GM12878 (cell line): ENCODE results near the gene PSMC3IP. TPM values are rescaled to one million over a fixed set of nuclear protein-coding genes. Genes with fewer than 3 reads are reported as not detected.

Experiments used
- ATF7 ChIP-seq: fragments of 450-650 bp; IDR thresholded peaks from 2 replicates; pipeline ENCODE4 v1.6.1; 2016; ENCODE audit warnings: low read depth, mild to moderate bottlenecking
- CBX3 ChIP-seq: fragments of 200-600 bp; sonication (generic); IDR thresholded peaks from 2 replicates; pipeline ENCODE4 v1.6.1; 2016; ENCODE audit warnings: low read depth, borderline replicate concordance
- EED ChIP-seq: sonication (generic); IDR thresholded peaks from 2 replicates; pipeline ENCODE4 v1.6.1; 2016; ENCODE audit warnings: antibody characterized with exemption, low read depth
- EGR1 ChIP-seq, 2 experiments: IDR thresholded peaks; 1 replicate in 1 of 2; 2 replicates in 1 of 2; pipeline ENCODE4 v1.6.1; 2011 to 2012; ENCODE audit warnings: low read depth in 2 of 2, low read length in 2 of 2, borderline replicate concordance in 1 of 2, mild to moderate bottlenecking in 1 of 2, moderate library complexity in 1 of 2
- ETV6 ChIP-seq, 2 experiments: fragments of 450-650 bp in 1 of 2; IDR thresholded peaks in 1 of 2; conservative IDR thresholded peaks in 1 of 2; 2 replicates each; pipeline ENCODE4 v1.6.1; 2014; ENCODE audit warnings: antibody characterized with exemption in 1 of 2, borderline replicate concordance in 1 of 2, low read depth in 1 of 2, mild to moderate bottlenecking in 1 of 2, moderate library complexity in 1 of 2
- IRF3 ChIP-seq: fragments of 450-650 bp; IDR thresholded peaks from 2 replicates; pipeline ENCODE4 v1.6.1; 2014; ENCODE audit warnings: mild to moderate bottlenecking
- JUNB ChIP-seq: IDR thresholded peaks from 2 replicates; pipeline ENCODE4 v1.6.1; 2016; ENCODE audit warnings: antibody characterized with exemption, mild to moderate bottlenecking
- MEF2A ChIP-seq: IDR thresholded peaks from 2 replicates; pipeline ENCODE4 v1.6.1; 2011; ENCODE audit warnings: low read depth, mild to moderate bottlenecking, low read length, moderate library complexity; ENCODE audit not compliant: insufficient read depth
- NFIC ChIP-seq: IDR thresholded peaks from 2 replicates; pipeline ENCODE4 v1.6.1; 2012; ENCODE audit warnings: low read depth, mild to moderate bottlenecking, inconsistent platforms, low read length, moderate library complexity
- NFXL1 ChIP-seq: fragments of 450-650 bp; IDR thresholded peaks from 2 replicates; pipeline ENCODE4 v1.6.1; 2017; ENCODE audit warnings: antibody characterized with exemption, mild to moderate bottlenecking, borderline replicate concordance
- NR2F1 ChIP-seq: fragments of 450-650 bp; conservative IDR thresholded peaks from 2 replicates; pipeline ENCODE4 v1.6.1; 2017; ENCODE audit warnings: mild to moderate bottlenecking
- PKNOX1 ChIP-seq: fragments of 450-650 bp; IDR thresholded peaks from 2 replicates; pipeline ENCODE4 v1.6.1; 2016; ENCODE audit warnings: mild to moderate bottlenecking
- POLR2AphosphoS5 ChIP-seq: IDR thresholded peaks from 2 replicates; pipeline ENCODE4 v1.6.1; 2011; ENCODE audit warnings: mild to moderate bottlenecking, low read length, inconsistent platforms
- SIX5 ChIP-seq: IDR thresholded peaks from 2 replicates; pipeline ENCODE4 v1.6.1; 2011; ENCODE audit warnings: mild to moderate bottlenecking, low read depth, low read length, moderate library complexity; ENCODE audit not compliant: severe bottlenecking
- SRF ChIP-seq, 2 experiments: IDR thresholded peaks; 2 replicates each; pipeline ENCODE4 v1.6.1; 2011; ENCODE audit warnings: low read depth in 2 of 2, low read length in 2 of 2, mild to moderate bottlenecking in 1 of 2, moderate library complexity in 1 of 2
- TBL1XR1 ChIP-seq: IDR thresholded peaks from 2 replicates; pipeline ENCODE4 v1.6.1; 2012; ENCODE audit warnings: low read depth, low read length, improper control_type of control experiment
- ZBED1 ChIP-seq: IDR thresholded peaks from 2 replicates; pipeline ENCODE4 v1.6.1; 2016; ENCODE audit warnings: borderline replicate concordance
- polyA plus RNA-seq, 11 experiments: library from polyadenylated mRNA; depleted of rRNA in 4 of 11; unstranded in 6 of 11; stranded (reverse) in 5 of 11; fragments of >200 nt; fragmentation: Nextera tagmentation in 4 of 11; fragmentation: Illumina TruSeq in 1 of 11; extraction: Ambion mirVana in 4 of 11; extraction: Trizol in 1 of 11; gene quantifications; 1 replicate in 1 of 11; 2 replicates in 10 of 11; pipeline versions ENCODE4 v1.2.1 to v1.2.3, GENCODE V29; 2011 to 2016; ENCODE audit warnings: inconsistent platforms in 2 of 11, missing spikeins in 2 of 11, low read depth in 1 of 11
- total RNA-seq, 4 experiments: library from RNA; depleted of rRNA in 3 of 4; stranded (reverse); fragments of >200 nt in 3 of 4; fragmentation: Illumina TruSeq in 1 of 4; extraction: Trizol in 1 of 4; gene quantifications; 2 replicates each; pipeline versions ENCODE4 v1.2.1 to v1.2.3, GENCODE V29; 2013 to 2021
- TF ChIP-seq, protein P1 (sequence below): fragments of 450-650 bp; formaldehyde crosslinking; IDR thresholded peaks from 2 replicates; pipeline ENCODE4 v1.5.0; 2022; ENCODE audit warnings: mild to moderate bottlenecking, missing genetic modification characterization
- TF ChIP-seq, protein P2 (sequence below): fragments of 450-650 bp; IDR thresholded peaks from 2 replicates; pipeline ENCODE4 v1.6.1; 2016; ENCODE audit warnings: mild to moderate bottlenecking
- TF ChIP-seq, protein P3 (sequence below), 3 experiments: IDR thresholded peaks in 2 of 3; conservative IDR thresholded peaks in 1 of 3; 2 replicates each; pipeline ENCODE4 v1.5.1; 2011; ENCODE audit warnings: low read depth in 3 of 3, low read length in 3 of 3, mild to moderate bottlenecking in 3 of 3, control low read depth in 2 of 3, moderate library complexity in 2 of 3, inconsistent platforms in 1 of 3, mixed read lengths in 1 of 3; ENCODE audit not compliant: control insufficient read depth in 2 of 3, insufficient read depth in 1 of 3; ENCODE audit errors: extremely low read depth in 1 of 3

Gene PSMC3IP
- total and polyA plus RNA-seq, 10 of the 15 experiments (the other 5 are each of a cell fraction or from before 2014, with no cell fraction given): 6.8 to 34.5 (median 17.7) TPM

DNA sequence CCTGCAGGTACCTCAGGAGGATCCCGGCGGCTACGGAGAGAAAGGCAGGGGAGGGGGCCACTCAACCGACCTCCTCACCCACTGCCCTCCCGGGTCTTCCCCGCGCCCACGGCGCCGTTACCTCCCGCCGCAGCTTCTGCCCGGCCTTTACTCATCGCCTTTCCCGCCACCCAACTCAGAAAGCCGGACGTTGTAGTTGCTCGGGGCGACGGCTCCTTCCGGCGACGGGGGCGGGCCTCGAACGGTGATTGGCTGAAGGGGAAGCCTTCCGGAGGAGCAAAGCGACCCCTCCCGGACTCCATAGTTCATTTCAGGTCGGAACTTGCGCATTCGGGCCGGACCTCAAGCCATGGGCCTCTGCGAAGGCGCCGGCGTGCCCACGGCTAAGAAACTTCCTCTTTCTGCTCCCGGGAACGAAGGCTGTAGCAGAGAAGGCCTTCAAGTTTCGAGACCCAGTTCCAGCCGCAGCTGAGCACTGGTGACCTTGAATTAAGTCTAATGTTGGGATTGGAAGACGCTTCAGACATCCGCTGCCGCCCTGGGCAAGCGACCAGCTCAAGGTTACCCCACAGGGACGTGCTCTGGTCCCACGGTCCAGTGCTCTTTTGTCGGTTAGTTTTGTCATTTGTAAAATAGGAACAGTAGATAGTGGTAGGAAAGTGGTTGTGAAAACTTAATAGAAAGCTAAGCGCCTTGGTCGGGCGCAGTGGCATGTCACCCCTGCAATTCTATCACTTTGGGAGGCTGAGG, at the start of gene PSMC3IP (continued):
- TF ChIP-seq, protein P1, sequence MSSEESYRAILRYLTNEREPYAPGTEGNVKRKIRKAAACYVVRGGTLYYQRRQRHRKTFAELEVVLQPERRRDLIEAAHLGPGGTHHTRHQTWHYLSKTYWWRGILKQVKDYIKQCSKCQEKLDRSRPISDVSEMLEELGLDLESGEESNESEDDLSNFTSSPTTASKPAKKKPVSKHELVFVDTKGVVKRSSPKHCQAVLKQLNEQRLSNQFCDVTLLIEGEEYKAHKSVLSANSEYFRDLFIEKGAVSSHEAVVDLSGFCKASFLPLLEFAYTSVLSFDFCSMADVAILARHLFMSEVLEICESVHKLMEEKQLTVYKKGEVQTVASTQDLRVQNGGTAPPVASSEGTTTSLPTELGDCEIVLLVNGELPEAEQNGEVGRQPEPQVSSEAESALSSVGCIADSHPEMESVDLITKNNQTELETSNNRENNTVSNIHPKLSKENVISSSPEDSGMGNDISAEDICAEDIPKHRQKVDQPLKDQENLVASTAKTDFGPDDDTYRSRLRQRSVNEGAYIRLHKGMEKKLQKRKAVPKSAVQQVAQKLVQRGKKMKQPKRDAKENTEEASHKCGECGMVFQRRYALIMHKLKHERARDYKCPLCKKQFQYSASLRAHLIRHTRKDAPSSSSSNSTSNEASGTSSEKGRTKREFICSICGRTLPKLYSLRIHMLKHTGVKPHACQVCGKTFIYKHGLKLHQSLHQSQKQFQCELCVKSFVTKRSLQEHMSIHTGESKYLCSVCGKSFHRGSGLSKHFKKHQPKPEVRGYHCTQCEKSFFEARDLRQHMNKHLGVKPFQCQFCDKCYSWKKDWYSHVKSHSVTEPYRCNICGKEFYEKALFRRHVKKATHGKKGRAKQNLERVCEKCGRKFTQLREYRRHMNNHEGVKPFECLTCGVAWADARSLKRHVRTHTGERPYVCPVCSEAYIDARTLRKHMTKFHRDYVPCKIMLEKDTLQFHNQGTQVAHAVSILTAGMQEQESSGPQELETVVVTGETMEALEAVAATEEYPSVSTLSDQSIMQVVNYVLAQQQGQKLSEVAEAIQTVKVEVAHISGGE (CRISPR knock-in tag): no peak
- TF ChIP-seq NFIC: no peak; the same call in 1 of the 2 replicates
- peak; percentile 87 for TF ChIP-seq POLR2AphosphoS5
- peak; percentile 13; the same call in 1 of the 2 replicates for TF ChIP-seq ATF7
- peak; percentile 79; the same call in 1 of the 2 replicates for TF ChIP-seq IRF3
- no peak for TF ChIP-seq EED
- TF ChIP-seq NR2F1: peak; percentile 35; the same call in 1 of the 2 replicates
- TF ChIP-seq TBL1XR1: no peak
- no peak for TF ChIP-seq NFXL1
- TF ChIP-seq, protein P2, sequence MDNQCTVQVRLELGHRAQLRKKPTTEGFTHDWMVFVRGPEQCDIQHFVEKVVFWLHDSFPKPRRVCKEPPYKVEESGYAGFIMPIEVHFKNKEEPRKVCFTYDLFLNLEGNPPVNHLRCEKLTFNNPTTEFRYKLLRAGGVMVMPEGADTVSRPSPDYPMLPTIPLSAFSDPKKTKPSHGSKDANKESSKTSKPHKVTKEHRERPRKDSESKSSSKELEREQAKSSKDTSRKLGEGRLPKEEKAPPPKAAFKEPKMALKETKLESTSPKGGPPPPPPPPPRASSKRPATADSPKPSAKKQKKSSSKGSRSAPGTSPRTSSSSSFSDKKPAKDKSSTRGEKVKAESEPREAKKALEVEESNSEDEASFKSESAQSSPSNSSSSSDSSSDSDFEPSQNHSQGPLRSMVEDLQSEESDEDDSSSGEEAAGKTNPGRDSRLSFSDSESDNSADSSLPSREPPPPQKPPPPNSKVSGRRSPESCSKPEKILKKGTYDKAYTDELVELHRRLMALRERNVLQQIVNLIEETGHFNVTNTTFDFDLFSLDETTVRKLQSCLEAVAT: no peak; the same call in 1 of the 2 replicates
- TF ChIP-seq EGR1 (IDR thresholded peaks at IDR 0.05; ENCODE audit: borderline replicate concordance in 1 of 2, low read depth in 2 of 2, low read length in 2 of 2): 0 out of 3 replicates have a peak, but pooled peaks of 1 of the 2 experiments have one; percentile 10
- TF ChIP-seq, protein P3, sequence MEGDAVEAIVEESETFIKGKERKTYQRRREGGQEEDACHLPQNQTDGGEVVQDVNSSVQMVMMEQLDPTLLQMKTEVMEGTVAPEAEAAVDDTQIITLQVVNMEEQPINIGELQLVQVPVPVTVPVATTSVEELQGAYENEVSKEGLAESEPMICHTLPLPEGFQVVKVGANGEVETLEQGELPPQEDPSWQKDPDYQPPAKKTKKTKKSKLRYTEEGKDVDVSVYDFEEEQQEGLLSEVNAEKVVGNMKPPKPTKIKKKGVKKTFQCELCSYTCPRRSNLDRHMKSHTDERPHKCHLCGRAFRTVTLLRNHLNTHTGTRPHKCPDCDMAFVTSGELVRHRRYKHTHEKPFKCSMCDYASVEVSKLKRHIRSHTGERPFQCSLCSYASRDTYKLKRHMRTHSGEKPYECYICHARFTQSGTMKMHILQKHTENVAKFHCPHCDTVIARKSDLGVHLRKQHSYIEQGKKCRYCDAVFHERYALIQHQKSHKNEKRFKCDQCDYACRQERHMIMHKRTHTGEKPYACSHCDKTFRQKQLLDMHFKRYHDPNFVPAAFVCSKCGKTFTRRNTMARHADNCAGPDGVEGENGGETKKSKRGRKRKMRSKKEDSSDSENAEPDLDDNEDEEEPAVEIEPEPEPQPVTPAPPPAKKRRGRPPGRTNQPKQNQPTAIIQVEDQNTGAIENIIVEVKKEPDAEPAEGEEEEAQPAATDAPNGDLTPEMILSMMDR (IDR thresholded peaks at IDR 0.05 in 2 of 3, conservative IDR thresholded peaks at IDR 0.05 in 1 of 3; ENCODE audit: control insufficient read depth in 2 of 3, extremely low read depth in 1 of 3, insufficient read depth in 1 of 3, low read depth in 3 of 3, low read length in 3 of 3): peak; percentile 34 to 64 (median 56); a peak in 4 of 6 replicates
- no peak for TF ChIP-seq ZBED1
- no peak for TF ChIP-seq MEF2A
- no peak for TF ChIP-seq CBX3
- no peak for TF ChIP-seq JUNB
- no peak for TF ChIP-seq ETV6 (conservative IDR thresholded peaks at IDR 0.05 in 1 of 2, IDR thresholded peaks at IDR 0.05 in 1 of 2; ENCODE audit: borderline replicate concordance in 1 of 2, low read depth in 1 of 2)
- TF ChIP-seq SRF (IDR thresholded peaks at IDR 0.05; ENCODE audit: low read depth in 2 of 2, low read length in 2 of 2): 0 out of 4 replicates have a peak, but pooled peaks of 1 of the 2 experiments have one; percentile 41
- TF ChIP-seq PKNOX1: peak; percentile 77
- no peak for TF ChIP-seq SIX5
